ENCODE measurements around the gene XYLB. TPM values are rescaled to one million over a fixed set of nuclear protein-coding genes. Genes with fewer than 3 reads are reported as not detected.
"Not testable (repeated sequence)": the region's sequence is repeated elsewhere in the genome, so short reads cannot be mapped to it uniquely, and the experiment has no call there.

The XYLB gene
- total RNA-seq, 1 donor from 2014 or later, result 4.1 TPM

DNA sequence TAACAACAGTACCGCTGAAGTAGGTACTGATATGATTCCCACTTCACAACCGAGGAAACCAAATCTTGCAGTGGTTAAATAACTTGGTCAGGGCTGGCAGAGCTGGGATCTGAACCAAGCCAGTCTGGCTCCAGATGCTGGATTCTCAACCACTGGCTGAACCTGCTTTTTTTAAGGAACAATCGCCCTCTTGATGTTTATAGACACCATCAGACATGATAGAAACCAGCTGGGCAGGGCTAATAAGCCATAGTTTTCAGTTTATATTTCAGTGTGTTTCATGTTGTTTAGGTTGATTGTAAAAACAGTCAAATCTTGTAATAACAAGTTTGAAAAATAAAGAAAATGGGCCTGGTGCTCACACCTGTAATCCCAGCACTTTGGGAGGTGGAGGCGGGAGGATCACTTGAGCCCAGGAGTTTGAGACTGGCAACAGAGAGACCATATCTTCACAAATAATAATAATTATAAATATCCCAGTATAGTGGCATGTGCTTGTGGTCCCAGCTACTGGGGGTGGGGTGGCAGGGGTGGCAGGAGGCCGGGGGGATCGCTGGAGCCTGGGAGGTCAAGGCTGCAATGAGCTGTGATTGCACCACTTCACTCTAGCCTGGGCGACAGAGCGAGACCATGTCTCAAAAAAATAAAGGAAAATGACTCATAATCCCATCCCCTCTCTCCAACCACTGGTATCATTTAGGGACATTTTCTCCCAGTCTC lies 36.7 kb downstream of the XYLB start:
- FAIRE-seq (no peak), DNase-seq (ENCODE audit: low spot score in 2 of 2) (no peak)

DNA sequence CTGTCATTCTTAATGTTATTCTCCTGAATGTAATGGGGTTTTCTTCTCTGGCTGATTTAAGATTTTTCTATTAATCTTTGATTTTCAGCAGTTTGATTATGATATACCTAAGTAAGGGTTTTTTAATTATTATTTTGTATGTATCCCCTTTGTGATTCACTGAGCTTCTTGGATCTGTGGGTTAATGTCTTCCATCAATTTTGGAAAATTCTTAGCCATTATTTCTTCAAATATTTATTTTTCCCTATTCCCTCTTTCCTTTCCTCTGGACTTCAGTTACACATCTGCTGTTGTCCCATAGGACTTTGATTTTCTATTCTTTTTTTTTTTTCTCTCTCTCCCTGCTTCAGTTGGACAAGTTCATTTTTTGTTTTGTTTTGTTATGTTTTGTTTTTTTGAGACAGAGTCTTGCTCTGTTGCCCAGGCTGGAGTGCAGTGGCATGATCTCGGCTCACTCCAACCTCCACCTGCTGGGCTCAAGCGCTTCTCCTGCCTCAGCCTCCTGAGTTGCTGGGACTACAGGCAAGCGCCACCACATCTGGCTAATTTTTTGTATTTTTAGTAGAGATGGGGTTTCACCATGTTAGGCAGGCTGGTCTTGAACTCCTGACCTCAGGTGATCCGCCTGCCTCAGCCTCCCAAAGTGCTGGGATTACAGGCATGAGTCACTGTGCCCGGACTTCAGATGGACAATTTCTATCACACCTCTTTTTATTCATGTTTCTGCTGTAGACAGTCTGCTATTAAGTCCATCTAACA lies 40.6 kb downstream of the XYLB start:
- DNase-seq (ENCODE audit: low spot score in 2 of 2) (no peak), FAIRE-seq (no peak)

DNA sequence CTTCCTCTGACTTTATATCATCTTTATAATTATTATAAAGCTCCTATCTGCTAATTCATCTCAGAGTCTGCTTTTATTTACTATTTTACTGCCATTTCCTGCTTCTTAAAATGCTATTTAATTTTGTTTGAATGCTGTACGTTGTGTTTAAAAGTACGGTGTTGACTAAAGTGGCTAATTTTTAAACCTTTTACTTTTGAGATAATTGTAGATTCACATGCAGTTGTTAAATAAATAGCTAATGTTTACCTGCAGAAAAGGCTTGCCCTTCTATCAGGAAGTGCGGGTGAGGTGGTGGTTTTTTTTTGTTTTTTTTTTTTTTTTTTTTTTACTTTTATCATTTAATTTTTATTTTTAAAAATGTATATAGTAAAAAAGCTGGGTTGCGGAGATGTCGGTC lies 41.3 kb downstream of the XYLB start:
- FAIRE-seq (peak; percentile 15), DNase-seq (ENCODE audit: low spot score in 2 of 2) (no peak)

- DNase-seq (ENCODE audit: low spot score in 2 of 2) (no peak), FAIRE-seq (no peak)
Observed at GRCh38 chr3:38392604-38393163, 46.1 kb downstream of the XYLB start.

DNA sequence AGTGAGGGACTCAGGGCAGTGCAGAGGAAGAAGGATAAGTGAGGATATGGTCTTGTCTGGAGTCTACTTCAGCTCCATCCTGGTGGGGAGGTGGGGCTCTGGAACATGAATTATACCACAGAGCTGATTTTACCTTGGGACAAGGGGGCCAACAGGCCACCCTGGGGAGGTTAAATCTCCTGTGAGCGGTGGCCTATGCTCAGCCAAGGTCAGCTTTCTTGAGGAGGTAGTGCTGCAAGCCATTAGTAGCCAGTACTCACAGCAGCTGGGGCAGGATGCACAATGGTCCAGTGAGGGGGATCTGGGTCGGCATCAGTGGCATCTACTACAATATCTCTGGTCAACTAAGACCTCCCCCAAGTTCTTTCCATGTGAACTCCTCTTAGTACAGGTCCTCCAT lies 49.7 kb downstream of the XYLB start:
- FAIRE-seq, result no peak

GRCh38 chr3:38396861-38397260 lies 50.3 kb downstream of the XYLB start:
- FAIRE-seq (no peak), DNase-seq (ENCODE audit: low spot score in 2 of 2) (no peak)

More for the DNA sequence above, 49.7 kb downstream of the XYLB start:
- no peak for DNase-seq (ENCODE audit: low spot score in 2 of 2)

GRCh38 chr3:38397320-38397719 lies 50.7 kb downstream of the XYLB start:
- DNase-seq (ENCODE audit: low spot score in 2 of 2), result no peak

GRCh38 chr3:38401246-38401962 lies 54.8 kb downstream of the XYLB start:
- no peak for FAIRE-seq
- no peak for DNase-seq (ENCODE audit: low spot score in 2 of 2)

More at GRCh38 chr3:38397320-38397719, 50.7 kb downstream of the XYLB start:
- no peak for FAIRE-seq

- FAIRE-seq (no peak), DNase-seq (ENCODE audit: low spot score in 2 of 2) (no peak)
Observed at GRCh38 chr3:38404286-38404685, 57.7 kb downstream of the XYLB start.

GRCh38 chr3:38411591-38411990 lies 65.0 kb downstream of the XYLB start:
- DNase-seq (ENCODE audit: low spot score in 2 of 2) (no peak), FAIRE-seq (no peak)

DNA sequence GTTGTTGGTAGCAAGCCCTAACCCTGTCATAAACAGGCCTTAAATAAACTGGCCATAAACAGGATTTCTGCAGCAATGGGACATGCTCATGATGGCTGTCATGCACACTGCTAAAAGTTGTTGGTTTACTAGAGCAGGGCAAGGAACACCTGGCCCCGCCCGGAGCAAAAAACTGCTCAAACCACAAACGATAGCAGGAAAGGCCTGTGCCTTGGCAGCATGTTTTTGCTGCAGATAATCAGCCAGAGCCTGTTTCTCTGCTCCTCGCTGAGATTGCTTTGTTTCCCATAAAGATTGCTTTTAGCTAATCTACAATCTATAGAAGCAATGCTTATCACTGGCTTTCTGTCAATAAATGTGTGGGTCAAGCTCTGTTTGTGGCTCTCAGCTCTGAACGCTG lies 74.2 kb downstream of the XYLB start:
- not testable (repeated sequence) for DNase-seq (ENCODE audit: low spot score in 2 of 2); FAIRE-seq

GRCh38 chr3:38421679-38422336 lies 75.2 kb downstream of the XYLB start:
- FAIRE-seq (no peak), DNase-seq (ENCODE audit: low spot score in 2 of 2) (no peak)

GRCh38 chr3:38426798-38427426 lies 80.3 kb downstream of the XYLB start:
- FAIRE-seq; DNase-seq (ENCODE audit: low spot score in 2 of 2): not testable (repeated sequence)

DNA sequence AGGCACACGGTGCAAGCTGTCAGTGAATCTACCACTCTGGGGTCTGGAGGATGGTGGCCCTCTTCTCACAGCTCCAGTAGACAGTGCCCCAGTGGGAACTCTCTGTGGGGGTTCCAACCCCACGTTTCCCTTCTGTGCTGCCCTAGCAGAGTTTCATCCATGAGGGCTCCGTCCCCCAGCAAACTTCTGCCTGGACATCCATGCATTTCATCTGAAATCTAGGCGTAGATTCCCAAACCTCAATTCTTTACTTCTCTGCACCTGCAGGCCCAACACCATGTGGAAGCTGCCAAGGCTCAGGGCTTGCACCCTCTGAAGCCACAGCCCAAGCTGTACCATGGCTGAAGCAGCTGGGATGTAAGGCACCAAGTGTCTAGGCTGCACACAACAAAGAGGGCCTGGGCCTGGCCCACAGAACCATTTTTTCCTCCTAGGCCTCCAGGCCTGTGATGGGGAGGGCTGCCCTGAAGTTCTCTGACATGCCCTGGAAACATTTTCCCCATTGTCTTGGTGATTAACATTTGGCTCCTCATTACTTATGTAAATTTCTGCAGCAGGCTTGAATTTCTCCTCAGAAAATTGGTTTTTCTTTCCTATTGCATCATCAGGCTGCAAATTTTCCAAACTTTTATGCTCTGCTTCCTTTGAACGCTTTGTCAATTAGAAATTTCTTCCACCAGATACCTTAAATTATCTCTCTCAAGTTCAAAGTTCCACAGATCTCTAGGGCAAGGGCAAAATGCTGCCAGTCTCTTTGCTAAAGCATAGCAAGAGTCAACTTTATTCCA lies 86.5 kb downstream of the XYLB start:
- not testable (repeated sequence) for DNase-seq (ENCODE audit: low spot score in 2 of 2); FAIRE-seq

DNA sequence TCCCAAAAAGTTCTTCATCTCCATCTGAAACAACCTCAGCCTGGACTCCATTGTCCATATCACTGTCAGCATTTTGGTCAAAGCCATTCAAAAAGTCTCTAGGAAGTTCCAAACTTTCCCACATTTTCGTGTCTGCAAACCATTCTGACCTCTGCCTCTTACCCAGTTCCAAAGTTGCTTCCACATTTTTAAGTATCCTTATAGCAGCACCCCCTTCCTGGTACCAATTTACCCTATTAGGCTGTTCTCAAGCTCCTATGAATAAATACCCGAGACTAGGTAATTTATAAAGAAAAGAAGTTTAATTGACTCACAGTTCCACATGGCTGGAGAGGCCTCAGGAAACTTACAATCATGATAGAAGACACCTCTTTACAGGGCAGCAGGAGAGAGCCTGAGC lies 87.1 kb downstream of the XYLB start:
- not testable (repeated sequence) for DNase-seq (ENCODE audit: low spot score in 2 of 2); FAIRE-seq

DNA sequence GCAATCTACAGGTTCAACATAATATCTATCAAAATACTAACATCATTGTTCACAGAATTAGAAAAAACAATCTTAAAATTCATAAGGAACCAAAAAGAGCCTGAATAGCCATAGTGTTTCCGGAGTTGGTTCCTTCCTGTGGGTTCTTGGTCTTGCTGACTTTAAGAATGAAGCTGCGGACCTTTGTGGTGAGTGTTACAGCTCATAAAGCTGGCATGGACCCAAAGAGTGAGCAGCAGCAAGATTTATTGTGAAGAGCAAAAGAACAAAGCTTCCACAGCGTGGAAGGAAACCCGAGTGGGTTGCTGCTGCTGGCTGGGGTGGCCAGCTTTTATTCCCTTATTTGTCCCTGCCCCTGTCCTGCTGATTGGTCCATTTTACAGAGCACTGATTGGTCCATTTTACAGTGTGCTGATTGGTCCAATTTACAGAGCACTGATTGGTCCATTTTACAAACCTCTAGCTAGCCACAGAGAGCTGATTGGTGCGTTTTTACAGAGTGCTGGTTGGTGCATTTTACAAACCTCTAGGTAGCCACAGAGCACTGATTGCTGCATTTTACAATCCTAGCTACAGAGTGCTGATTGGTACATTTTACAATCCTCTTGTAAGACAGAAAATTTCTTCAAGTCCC lies 92.0 kb downstream of the XYLB start:
- FAIRE-seq; DNase-seq (ENCODE audit: low spot score in 2 of 2): not testable (repeated sequence)

DNA sequence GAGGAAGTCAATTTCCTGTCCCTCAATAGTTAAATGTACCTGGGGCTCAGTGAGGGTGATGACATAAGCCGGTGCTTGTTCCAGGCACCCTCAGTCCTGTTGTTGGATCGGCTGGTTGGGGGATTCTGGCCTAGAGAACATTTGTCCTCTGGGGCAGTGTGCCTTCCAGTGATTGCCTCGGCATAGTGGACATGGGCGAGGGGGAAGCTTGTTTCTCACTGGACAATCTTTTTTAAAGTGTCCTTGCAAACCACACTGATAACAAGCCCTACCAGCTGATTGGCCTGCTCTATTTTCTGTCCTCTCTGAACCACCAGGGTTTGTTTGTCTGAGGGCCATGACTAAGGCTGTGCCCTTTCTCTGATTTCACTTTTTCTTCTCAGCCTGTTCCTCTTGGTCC lies 96.6 kb downstream of the XYLB start:
- not testable (repeated sequence) for DNase-seq (ENCODE audit: low spot score in 2 of 2); FAIRE-seq

DNA sequence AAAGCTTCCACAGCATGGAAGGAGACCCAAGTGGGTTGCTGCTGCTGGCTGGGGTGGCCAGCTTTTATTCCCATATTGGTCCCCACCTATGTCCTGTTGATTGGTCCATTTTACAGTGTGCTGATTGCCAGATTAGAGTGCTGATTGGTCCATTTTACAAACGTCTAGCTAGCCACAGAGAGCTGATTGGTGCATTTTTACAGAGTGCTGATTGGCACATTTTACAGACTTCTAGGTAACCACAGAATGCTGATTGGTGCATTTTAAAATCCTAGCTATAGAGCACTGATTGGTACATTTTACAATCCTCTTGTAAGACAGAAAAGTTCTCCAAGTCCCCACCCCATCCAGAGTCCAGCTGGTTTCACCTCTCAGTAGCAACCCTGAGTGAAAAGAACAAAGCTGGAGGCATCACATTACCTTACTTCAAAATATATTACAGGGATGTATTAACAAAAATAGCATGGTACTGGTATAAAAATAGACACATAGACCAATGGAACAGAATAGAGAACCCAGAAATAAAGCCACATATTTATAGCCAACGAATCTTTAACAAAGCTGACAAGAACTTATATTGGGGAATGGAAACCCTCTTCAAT lies 99.6 kb downstream of the XYLB start:
- DNase-seq (ENCODE audit: low spot score in 2 of 2) (no peak), FAIRE-seq (no peak)

All from frontal cortex (tissue), 4 donors.